Cerebellar cortex (tissue), 1 donor: ENCODE data around the gene MRPS2.

Experiments used
- DNase-seq: peaks from one replicate; pipeline ENCODE4 v3.0.0-alpha.2; 2015; ENCODE audit warnings: low spot score

MRPS2 gene

GRCh38 chr9:135480071-135480939, 20.2 kb upstream of the MRPS2 start:
- peak; percentile 19 for DNase-seq

- no peak for DNase-seq
Measured at GRCh38 chr9:135480940-135481310, 19.6 kb upstream of the MRPS2 start.

DNA sequence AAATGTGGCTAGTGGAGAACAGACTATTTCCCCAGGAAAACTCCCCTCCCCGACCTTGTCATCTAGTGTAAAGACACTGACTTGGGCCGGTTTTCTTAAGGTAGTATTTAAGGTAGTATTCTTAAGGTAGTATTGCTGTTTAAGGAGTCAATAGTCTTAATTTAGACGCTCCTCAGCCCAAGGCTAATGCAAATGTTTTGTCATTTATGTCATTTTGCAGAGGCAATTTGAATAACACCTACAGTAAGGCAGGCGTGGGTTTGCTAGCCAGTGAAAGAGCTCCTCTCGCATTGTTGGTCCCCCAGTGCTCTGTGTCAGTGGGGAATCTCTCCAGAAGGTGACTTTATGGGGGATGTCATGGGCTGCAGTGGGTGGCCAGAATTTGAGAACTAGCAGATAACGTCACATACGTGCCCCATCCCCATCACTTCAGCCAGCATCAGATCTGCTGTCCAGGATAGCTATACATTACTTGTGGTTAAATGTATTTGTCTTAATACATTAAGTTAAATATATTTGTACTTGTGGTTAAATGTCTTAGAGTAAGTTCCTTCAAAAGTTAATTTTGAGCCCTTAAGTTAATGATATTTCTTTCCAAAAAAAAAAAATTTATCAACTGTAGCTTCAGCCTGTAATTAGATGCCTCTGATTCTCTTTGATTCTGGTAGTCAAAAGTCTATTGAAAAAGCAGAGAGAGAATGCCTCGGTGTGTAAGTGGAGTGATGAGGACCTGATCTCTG, 18.3 kb upstream of the MRPS2 start:
- no peak for DNase-seq

DNA sequence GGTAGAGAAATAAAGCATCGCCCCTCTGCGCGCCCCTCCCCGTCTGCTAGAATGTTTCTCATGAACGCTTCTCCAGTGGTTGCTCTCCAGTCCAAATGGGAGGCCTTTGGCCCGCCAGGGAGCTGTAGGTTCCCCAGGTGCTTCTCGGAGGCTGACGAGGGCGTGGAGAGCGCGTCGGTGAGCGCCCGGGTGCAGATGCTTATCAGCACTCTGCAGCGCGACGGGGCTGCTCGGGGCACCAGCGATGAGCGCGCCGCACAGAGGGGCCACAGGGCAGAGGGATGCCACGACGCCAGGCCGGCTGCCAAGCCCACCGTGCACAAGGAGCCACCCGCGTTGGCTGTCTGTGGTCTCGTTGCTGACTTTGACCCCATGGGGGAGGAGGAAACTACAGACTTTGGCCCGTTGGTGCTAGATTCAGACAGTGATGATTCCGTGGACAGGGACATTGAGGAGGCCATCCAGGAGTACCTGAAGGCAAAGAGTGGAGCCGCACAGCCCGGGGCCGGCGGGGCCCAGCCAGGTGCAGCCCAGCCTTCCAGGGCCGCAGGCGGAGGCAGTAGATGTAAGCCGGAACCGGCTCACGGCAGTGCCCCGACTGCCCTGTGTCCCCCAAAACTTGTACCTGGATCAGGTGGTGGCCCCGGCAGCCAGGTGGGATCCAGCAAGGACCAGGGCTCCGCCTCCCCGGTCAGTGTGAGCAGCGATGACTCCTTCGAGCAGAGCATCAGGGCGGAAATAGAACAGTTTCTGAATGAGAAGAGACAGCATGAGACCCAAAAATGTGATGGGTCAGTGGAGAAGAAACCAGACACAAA, 15.8 kb upstream of the MRPS2 start:
- no peak for DNase-seq

DNA sequence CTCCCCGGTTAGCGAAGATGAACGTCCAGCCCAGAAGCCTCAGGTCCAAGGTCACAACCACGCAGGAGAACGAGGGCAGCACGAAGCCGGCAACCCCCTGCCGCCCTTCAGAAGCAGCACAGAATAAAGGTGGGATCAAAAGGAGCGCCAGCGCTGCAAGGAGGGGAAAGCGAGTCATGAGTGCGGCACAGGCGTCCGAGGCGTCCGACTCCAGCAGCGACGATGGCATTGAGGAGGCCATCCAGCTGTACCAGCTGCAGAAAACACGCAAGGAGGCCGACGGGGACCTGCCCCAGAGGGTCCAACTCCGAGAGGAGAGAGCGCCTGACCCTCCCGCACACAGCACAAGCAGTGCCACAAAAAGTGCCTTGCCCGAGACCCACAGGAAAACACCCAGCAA, 15.1 kb upstream of the MRPS2 start:
- no peak for DNase-seq

DNA sequence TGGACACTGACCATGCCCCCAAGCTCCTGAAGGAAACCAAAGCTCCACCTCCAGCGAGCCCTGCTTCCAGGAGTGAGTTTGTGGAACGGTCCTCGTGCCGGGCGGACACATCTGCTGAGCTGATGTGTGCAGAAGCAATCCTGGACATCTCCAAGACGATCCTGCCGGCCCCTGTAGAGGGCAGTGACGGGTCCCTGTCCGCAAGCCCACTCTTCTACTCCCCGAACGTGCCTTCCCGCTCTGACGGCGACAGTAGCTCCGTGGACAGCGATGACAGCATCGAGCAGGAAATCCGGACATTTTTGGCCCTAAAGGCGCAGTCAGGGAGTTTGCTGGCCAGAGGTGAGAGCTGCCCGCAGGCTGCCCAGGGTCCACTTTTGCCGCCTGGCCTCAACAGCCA, 14.7 kb upstream of the MRPS2 start:
- DNase-seq: no peak

- no peak for DNase-seq
Measured at GRCh38 chr9:135486267-135487065, 14.0 kb upstream of the MRPS2 start.

- no peak for DNase-seq
Measured at GRCh38 chr9:135487281-135488012, 13.0 kb upstream of the MRPS2 start.

DNA sequence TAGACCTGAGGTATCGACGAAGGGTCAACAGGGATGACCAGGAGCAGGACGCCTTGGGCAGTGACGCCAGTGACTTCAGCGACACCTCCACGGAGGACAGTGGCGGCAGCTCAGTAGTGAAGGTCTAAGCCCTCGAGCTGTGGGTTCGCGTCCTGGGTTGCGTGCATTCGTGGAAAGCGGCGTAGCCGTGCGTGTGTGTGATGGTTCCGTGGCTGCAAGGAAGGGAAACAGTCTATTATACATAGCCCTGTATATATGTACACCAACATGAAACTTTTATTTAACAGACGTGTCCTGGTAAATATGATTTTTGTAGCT, 12.5 kb upstream of the MRPS2 start:
- DNase-seq: no peak

GRCh38 chr9:135488527-135488926, 12.0 kb upstream of the MRPS2 start:
- no peak for DNase-seq

- no peak for DNase-seq
Measured at GRCh38 chr9:135489188-135489906, 11.1 kb upstream of the MRPS2 start.

DNA sequence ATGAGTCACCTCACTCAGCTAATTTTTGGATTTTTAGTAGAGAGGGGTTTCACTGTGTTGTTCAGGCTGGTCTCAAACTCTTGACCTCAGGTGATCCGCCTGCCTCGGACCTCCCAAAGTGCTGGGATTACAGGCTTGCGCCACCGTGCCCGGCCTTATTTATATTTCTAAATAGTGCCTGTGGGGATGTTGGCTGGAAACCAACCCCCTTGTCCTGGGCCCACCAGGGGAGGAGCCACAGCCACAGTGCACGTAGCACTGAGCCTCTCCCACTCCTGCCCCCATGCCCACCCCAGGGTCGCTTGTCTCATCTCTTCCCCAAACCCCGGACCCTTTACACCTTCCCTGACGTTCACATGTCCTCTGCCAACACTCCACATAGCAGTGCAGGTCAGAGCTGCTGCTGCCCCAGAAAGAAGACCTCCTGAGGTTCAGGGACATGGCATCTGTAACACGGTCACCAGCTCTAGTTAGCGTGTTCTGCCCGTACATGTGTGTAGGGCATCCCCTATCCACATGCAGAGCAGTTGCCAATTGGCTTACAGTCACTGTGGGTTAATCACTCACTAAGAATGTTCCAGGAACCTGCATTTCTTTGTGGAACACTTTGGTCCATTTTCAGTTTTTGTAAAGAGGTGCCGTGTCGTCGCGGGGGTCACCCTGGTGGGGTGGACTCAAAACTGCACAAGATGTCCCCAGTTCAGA, 10.2 kb upstream of the MRPS2 start:
- DNase-seq: no peak

DNA sequence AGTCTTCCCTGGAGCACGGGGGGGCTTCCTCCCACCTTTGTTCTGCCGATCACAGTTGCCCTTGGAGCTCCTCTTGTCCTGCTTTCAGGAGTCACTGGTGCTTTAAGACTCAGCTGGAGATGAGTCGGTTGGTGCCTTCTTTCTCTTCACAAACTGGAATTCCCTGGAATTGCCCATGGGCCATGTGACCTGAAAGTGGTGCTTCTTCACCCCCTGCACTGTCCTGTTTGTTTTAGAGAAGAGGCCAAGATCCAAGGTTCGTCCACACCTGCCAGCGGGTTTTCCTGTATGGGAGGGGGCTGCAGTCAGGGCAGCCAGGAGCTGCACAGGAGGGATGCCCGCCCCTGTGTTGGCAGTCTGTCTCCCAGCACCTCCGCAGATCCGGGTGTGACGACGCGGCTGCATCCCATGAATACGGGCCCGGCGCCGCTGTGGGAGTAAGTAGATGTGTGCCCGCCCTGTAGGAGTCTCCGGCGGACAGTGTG, 9.5 kb upstream of the MRPS2 start:
- no peak for DNase-seq

- DNase-seq: no peak
Measured at GRCh38 chr9:135491764-135492163, 8.7 kb upstream of the MRPS2 start.

DNA sequence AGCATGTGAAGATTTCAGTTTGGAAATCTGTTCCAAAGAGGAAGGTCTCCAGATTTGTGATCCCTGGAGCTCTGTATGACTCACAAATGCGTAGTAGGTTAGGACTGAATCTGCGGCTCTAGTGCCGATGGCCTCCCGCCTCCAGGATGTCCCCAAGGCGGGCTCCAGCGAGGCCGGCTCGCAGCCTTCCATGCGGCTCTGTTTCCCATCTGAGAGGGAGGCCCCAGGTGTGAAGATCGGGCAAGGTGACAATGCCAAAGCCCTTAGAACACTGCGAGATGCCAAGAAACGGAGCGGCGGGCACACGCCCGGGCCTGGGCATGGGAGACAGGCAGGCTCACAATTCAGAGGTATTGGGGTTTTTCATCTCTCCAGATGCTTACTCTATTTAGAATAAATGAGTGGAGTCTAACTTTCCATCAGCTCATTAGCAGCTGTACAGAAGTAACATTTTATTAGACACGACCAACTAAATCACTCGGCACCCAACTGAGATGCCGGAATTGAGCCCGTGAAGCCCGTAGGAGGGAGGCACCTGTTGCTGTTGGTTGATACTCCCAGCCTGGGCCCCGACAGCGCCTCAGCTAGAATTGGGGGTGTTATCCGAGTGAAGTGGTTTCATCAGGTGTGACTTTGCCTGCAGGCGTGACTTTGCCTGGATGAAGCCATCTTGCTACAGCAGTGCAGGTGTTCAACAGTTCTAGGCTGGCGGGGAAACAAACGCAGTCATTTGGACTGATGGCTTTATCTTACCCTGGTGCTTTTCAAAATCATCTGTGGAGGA, 7.4 kb upstream of the MRPS2 start:
- no peak for DNase-seq

DNA sequence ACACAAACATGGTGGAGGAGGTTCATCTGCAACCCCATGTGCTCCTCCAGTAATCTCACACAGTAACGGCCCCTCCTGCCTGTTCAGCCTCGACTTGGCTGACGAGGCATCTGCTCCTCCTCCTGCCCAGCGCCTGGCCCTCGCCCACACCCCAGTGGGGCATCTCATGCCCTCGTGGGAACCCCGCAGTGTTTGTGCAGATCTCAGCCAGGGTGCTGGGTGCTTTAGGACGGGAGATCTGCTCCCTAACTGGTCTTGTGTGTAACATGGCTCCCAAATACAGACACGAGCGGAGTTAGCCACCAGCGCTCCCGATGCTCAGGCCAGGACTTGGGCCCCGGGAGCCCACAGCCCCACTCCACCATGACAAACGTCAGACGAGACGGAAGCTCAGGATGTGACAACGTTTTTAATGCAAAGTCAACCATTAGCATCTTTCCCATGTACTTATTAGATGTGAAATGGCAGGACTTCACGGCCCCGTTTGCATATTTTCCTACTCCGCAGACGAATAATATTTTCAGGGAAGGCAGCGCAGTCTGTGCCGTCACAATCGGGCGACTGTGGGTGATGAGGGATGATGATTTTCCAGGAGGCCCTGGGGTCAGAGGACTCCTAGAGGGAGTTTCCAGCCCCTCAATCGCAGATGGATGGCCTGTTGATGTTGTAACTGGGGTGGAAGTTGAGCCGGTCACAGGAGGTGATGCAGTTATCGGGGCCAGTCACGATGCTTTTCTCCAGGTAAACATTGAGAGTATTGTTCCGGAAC, 5.5 kb upstream of the MRPS2 start:
- no peak for DNase-seq

- no peak for DNase-seq
Measured at GRCh38 chr9:135498381-135499126, 1.9 kb upstream of the MRPS2 start.
